Globus pallidus (tissue), 1 donor: ENCODE measurements around the gene GALR2.
"Not testable (repeated sequence)": the region's sequence is repeated elsewhere in the genome, so short reads cannot be mapped to it uniquely, and the experiment has no call there.

Experiments used
- DNase-seq: peaks from one replicate; pipeline ENCODE4 v3.0.0-alpha.2; 2015; ENCODE audit warnings: low spot score

Gene GALR2

GRCh38 chr17:76050538-76051467 is 23.8 kb upstream of the GALR2 start:
- no peak for DNase-seq

GRCh38 chr17:76051561-76051960 is 23.0 kb upstream of the GALR2 start:
- no peak for DNase-seq

GRCh38 chr17:76053246-76054111 is 21.1 kb upstream of the GALR2 start:
- DNase-seq: no peak

GRCh38 chr17:76054112-76054476 is 20.5 kb upstream of the GALR2 start:
- no peak for DNase-seq

GRCh38 chr17:76056882-76057281 is 17.7 kb upstream of the GALR2 start:
- no peak for DNase-seq

- not testable (repeated sequence) for DNase-seq
These were observed 16.3 kb upstream of the GALR2 start for GRCh38 chr17:76058264-76058663.

- DNase-seq: no peak
These were observed 10.6 kb upstream of the GALR2 start for GRCh38 chr17:76063875-76064546.

GRCh38 chr17:76065775-76066174 is 8.8 kb upstream of the GALR2 start:
- DNase-seq: no peak

GRCh38 chr17:76071531-76072147 is 2.9 kb upstream of the GALR2 start:
- no peak for DNase-seq

GRCh38 chr17:76072148-76072858 is 2.3 kb upstream of the GALR2 start, which contains the start of gene SRP68:
TSS of gene SRP68 (minus strand) at chr17:76072517. CDS start at chr17:76072491, 26 bp downstream.
- DNase-seq: peak; percentile 95

GRCh38 chr17:76075364-76076145 is 974 bp downstream of the GALR2 start:
- DNase-seq: no peak

GRCh38 chr17:76076146-76076764 is 1.7 kb downstream of the GALR2 start:
- no peak for DNase-seq

GRCh38 chr17:76076765-76077583 is 2.4 kb downstream of the GALR2 start:
- no peak for DNase-seq

GRCh38 chr17:76077584-76078110 is 3.1 kb downstream of the GALR2 start:
- no peak for DNase-seq

GRCh38 chr17:76078370-76078769 is 3.8 kb downstream of the GALR2 start:
- DNase-seq: not testable (repeated sequence)

- DNase-seq: no peak
These were observed 4.4 kb downstream of the GALR2 start, which contains the start of gene ZACN for GRCh38 chr17:76078860-76079534. TSS of gene ZACN (plus strand) at chr17:76079182. CDS start at chr17:76079265, 83 bp downstream.

- DNase-seq: no peak
These were observed 5.0 kb downstream of the GALR2 start for GRCh38 chr17:76079535-76079955.
